Smooth muscle cell (in vitro differentiated cells): ENCODE results near the gene LYRM7. TPM values are rescaled to one million over a fixed set of nuclear protein-coding genes. Genes with fewer than 3 reads are reported as not detected.
A peak's percentile ranks its signal among the peaks of the same experiment; 100 is the strongest.

Experiments used
- DNase-seq: peaks from one replicate; lab custom pipeline; 2025; ENCODE audit not compliant: unreplicated experiment; lab: John Stamatoyannopoulos, UW
- H2AFZ ChIP-seq: fragments of 200-600 bp; sonication (generic); 2 replicates; pipeline ENCODE4 v1.6.0; 2016; ENCODE audit warnings: antibody characterized with exemption, low read depth, mild to moderate bottlenecking
- H3F3A ChIP-seq: fragments of 200-600 bp; sonication (generic); 2 replicates; pipeline ENCODE4 v1.6.0; 2017; ENCODE audit warnings: antibody characterized with exemption, low read depth
- H3K27ac ChIP-seq: fragments of 200-600 bp; sonication (generic); 2 replicates; pipeline ENCODE4 v1.5.1; 2016; ENCODE audit warnings: low read depth, mild to moderate bottlenecking
- H3K27me3 ChIP-seq: fragments of 200-600 bp; sonication (generic); 2 replicates; pipeline ENCODE4 v1.6.1; 2016; ENCODE audit warnings: low read depth, mild to moderate bottlenecking
- H3K36me3 ChIP-seq: fragments of 200-600 bp; sonication (generic); 2 replicates; pipeline ENCODE4 v1.5.1; 2016; ENCODE audit warnings: low read depth
- H3K4me1 ChIP-seq: fragments of 200-600 bp; sonication (generic); 2 replicates; pipeline ENCODE4 v1.5.1; 2016; ENCODE audit warnings: low read depth
- H3K4me2 ChIP-seq: fragments of 200-600 bp; sonication (generic); 2 replicates; pipeline ENCODE4 v1.6.0; 2016; ENCODE audit warnings: mild to moderate bottlenecking
- H3K4me3 ChIP-seq: fragments of 200-600 bp; sonication (generic); 2 replicates; pipeline ENCODE4 v1.5.1; 2016; ENCODE audit warnings: mild to moderate bottlenecking
- H3K79me2 ChIP-seq: fragments of 200-600 bp; sonication (generic); 2 replicates; pipeline ENCODE4 v1.6.0; 2016; ENCODE audit warnings: low read depth, mild to moderate bottlenecking
- H3K9ac ChIP-seq: fragments of 200-600 bp; sonication (generic); 2 replicates; pipeline ENCODE4 v1.6.0; 2016; ENCODE audit warnings: low read depth
- H3K9me3 ChIP-seq: fragments of 200-600 bp; sonication (generic); replicated peaks from 2 replicates; pipeline ENCODE4 v1.5.1; 2016; ENCODE audit warnings: low read depth
- H4K20me1 ChIP-seq: fragments of 200-600 bp; sonication (generic); 2 replicates; pipeline ENCODE4 v1.6.0; 2016; ENCODE audit warnings: low read depth
- WGBS: methylation state at CpG from one replicate; pipeline ENCODE4 v1.1.7; 2016; ENCODE audit warnings: low lambda C conversion rate; 5-methylcytosine and 5-hydroxymethylcytosine counted together
- polyA plus RNA-seq: library from polyadenylated mRNA; unstranded; fragments of >200 nt; fragmentation: Nextera tagmentation; extraction: Ambion mirVana; gene quantifications from 2 replicates; pipeline ENCODE4 v1.2.1, GENCODE V29; 2016
- total RNA-seq: library from RNA; depleted of rRNA; stranded (reverse); fragments of >200 nt; gene quantifications from 2 replicates; pipeline ENCODE4 v1.2.3, GENCODE V29; 2014
- TF ChIP-seq, protein P1 (sequence below): fragments of 200-600 bp; sonication (generic); IDR thresholded peaks from 2 replicates; pipeline ENCODE4 v1.5.1; 2017; ENCODE audit warnings: borderline replicate concordance, mild to moderate bottlenecking, antibody characterized with exemption; ENCODE audit not compliant: insufficient read depth, poor library complexity, severe bottlenecking

LYRM7 gene
- total and polyA plus RNA-seq, 2 experiments from 2014 or later = 6.7 to 11.5 TPM

- Histone ChIP-seq H3K4me1 (no peaks in the 10 kb centered on the region), H4K20me1 (no peaks in the 10 kb centered on the region), H3K79me2 (no peaks in the 10 kb centered on the region), H3K4me3 (no peak overlapping the region), H3K9ac (no peak overlapping the region), H3K4me2 (no peak overlapping the region), H3K27ac (no peak overlapping the region), H2AFZ (no peak overlapping the region), H3K36me3 (no peaks in the 10 kb centered on the region), H3K9me3 (no peaks in the 10 kb centered on the region), H3K27me3 (no peaks in the 10 kb centered on the region), H3F3A (no peaks in the 10 kb centered on the region)
- TF ChIP-seq, protein P1, sequence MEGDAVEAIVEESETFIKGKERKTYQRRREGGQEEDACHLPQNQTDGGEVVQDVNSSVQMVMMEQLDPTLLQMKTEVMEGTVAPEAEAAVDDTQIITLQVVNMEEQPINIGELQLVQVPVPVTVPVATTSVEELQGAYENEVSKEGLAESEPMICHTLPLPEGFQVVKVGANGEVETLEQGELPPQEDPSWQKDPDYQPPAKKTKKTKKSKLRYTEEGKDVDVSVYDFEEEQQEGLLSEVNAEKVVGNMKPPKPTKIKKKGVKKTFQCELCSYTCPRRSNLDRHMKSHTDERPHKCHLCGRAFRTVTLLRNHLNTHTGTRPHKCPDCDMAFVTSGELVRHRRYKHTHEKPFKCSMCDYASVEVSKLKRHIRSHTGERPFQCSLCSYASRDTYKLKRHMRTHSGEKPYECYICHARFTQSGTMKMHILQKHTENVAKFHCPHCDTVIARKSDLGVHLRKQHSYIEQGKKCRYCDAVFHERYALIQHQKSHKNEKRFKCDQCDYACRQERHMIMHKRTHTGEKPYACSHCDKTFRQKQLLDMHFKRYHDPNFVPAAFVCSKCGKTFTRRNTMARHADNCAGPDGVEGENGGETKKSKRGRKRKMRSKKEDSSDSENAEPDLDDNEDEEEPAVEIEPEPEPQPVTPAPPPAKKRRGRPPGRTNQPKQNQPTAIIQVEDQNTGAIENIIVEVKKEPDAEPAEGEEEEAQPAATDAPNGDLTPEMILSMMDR = no peak
- 94% methylated on average over 10 of the region's 10 CpGs for WGBS
- DNase-seq = no peak
Observed at GRCh38 chr5:131221008-131221703, 50.4 kb downstream of the LYRM7 start.

DNA sequence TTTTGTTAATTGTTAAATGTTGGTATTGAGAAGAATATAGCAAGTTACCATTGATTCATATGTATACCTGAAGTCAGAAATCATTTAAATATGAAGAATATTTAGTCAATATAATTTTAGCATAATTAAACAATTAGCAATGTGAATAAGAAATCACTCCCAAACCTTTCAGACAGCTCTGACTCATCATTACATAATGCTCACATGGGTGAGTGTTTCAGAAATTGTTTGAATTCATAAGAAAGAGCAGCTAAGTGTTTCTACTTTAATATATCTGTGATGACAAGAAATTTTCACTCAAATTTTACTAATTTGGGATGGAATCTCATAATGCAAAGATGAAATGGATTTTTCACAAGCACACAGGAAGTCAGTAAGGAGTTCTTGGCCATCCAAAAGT is 51.1 kb downstream of the LYRM7 start:
- Histone ChIP-seq H4K20me1 (no peaks in the 10 kb centered on the region), H3K27me3 (no peaks in the 10 kb centered on the region), H3K27ac (no peak overlapping the region), H3F3A (no peaks in the 10 kb centered on the region), H2AFZ (no peak overlapping the region), H3K9me3 (no peaks in the 10 kb centered on the region), H3K4me2 (peak overlapping the region; percentile 42), H3K4me3 (no peak overlapping the region), H3K9ac (no peak overlapping the region), H3K36me3 (no peaks in the 10 kb centered on the region), H3K4me1 (no peaks in the 10 kb centered on the region), H3K79me2 (no peaks in the 10 kb centered on the region)
- TF ChIP-seq, protein P1 = no peak
- DNase-seq = no peak

GRCh38 chr5:131222731-131223130 is 52.0 kb downstream of the LYRM7 start:
- no peak overlapping the region for H3K4me3 ChIP-seq
- no peak overlapping the region for H2AFZ ChIP-seq
- no peaks in the 10 kb centered on the region for H4K20me1 ChIP-seq
- H3K9ac ChIP-seq = no peak overlapping the region
- H3K79me2 ChIP-seq = no peaks in the 10 kb centered on the region
- no peaks in the 10 kb centered on the region for H3F3A ChIP-seq
- no peak overlapping the region for H3K27ac ChIP-seq
- TF ChIP-seq, protein P1 = no peak
- H3K36me3 ChIP-seq = no peaks in the 10 kb centered on the region
- H3K9me3 ChIP-seq = no peaks in the 10 kb centered on the region
- H3K4me1 ChIP-seq = no peaks in the 10 kb centered on the region
- DNase-seq = no peak
- H3K27me3 ChIP-seq = no peaks in the 10 kb centered on the region
- no peak overlapping the region for H3K4me2 ChIP-seq

DNA sequence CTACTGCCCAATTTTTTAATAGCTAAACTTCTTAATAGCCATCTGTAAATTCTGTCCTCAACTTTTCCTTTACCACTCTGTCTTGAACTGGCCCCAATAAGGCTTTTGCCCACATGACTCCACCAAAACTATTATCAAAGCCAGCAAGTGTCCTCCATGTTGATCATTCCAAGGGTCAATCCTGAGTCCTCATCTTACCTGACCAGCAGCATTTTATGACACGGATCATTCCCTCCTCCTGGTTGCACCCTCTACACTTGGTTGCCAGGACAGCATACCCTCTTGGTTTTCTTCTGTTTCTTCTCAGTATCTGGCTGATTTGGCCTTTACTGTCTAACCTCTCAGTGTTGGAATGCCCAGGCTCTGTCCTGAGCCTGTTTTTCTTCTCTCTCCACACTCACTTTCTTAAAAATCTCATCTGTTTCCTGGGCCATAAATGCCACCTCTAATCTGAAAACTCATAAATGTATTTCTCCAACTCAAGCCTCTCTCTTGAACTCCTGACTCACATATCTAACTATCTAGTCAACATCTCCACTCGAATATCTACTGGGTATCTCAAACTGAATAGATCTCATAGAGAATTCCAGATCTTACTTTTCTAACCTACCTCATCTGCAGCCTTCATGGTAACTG is 53.1 kb downstream of the LYRM7 start:
- Histone ChIP-seq H3F3A (no peaks in the 10 kb centered on the region), H3K27me3 (no peaks in the 10 kb centered on the region)
- 80% methylated on average over 2 of the region's 2 CpGs for WGBS

More for the DNA sequence above, 53.1 kb downstream of the LYRM7 start:
- H3K79me2 ChIP-seq = no peaks in the 10 kb centered on the region
- H3K27ac ChIP-seq = no peak overlapping the region
- no peak overlapping the region for H2AFZ ChIP-seq
- no peaks in the 10 kb centered on the region for H3K4me1 ChIP-seq
- no peaks in the 10 kb centered on the region for H3K9me3 ChIP-seq
- H4K20me1 ChIP-seq = no peaks in the 10 kb centered on the region
- no peak for DNase-seq
- TF ChIP-seq, protein P1 = no peak
- no peaks in the 10 kb centered on the region for H3K36me3 ChIP-seq
- H3K9ac ChIP-seq = no peak overlapping the region
- no peak overlapping the region for H3K4me2 ChIP-seq
- H3K4me3 ChIP-seq = no peak overlapping the region
